Jurkat, Clone E6-1 (cell line): ENCODE results near the gene CLDN3.
"Not testable (repeated sequence)": the region's sequence is repeated elsewhere in the genome, so short reads cannot be mapped to it uniquely, and the experiment has no call there.

ENCODE experiments used
- DNase-seq: peaks from one replicate; pipeline ENCODE4 v3.0.0-alpha.2; 2011; ENCODE audit warnings: low read depth, low spot score
- H3K4me3 ChIP-seq: 2 replicates; pipeline ENCODE4 v1.5.1; 2011; ENCODE audit warnings: mild to moderate bottlenecking, low read length, control low read depth, moderate library complexity

The CLDN3 gene

DNA sequence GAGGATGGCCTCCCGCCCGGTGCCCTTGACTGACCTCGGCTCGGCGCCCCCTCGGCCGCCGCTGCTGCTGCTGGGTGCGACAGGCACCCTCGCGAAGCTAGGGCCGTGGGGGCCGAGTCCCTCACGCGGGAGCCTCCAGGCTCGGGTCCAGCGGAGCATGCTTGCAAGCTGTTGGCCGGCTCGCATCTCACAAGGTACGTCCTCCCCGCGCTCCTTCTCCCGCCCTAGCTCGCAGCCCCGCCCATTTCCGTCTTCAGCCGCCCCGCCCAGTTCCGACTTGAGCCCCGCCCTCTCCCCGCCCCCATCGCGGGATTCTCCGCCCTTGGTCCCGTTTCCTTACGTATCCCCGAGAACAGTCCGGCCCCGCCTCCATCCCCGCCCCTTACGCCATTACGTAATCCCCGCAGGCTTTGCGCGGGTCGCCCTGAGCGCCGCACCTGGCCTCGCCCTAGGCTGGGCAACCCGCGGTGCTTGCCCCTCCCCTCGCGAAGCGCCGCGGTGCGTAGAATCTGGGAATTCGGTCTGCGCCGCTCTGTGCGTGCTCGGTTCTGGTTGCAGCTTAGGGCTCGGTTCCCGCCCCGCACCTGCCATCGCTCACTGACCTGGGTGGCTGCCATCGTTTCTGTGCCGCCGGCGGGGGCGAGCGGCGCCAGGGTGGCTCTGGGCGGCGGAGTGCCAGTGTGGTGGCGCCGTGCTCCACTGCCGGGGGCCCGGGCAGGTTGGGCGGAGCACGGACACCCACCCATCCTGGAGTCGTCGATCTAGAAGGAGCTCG lies 31.3 kb downstream of the CLDN3 start, which contains the start of gene ABHD11:
Gene ABHD11, minus strand, starts transcription at position 191 of the 775 bp plus-strand sequence. Its CDS starts 32 bp downstream, at position 159.
- DNase-seq = peak; percentile 94
- H3K4me3 ChIP-seq = peak within 1 kb of the TSS; percentile 82

- peak; percentile 32 for DNase-seq
- peak overlapping the region; percentile 82 for H3K4me3 ChIP-seq
Observed at GRCh38 chr7:73738220-73738611, 31.9 kb downstream of the CLDN3 start.

GRCh38 chr7:73737491-73738219 lies 32.4 kb downstream of the CLDN3 start:
- peak overlapping the region; percentile 82 for H3K4me3 ChIP-seq
- no peak for DNase-seq

- H3K4me3 ChIP-seq = no peak overlapping the region
- DNase-seq = no peak
Observed at GRCh38 chr7:73736885-73737284, 33.2 kb downstream of the CLDN3 start.

GRCh38 chr7:73735528-73735905 lies 34.6 kb downstream of the CLDN3 start:
- no peak overlapping the region for H3K4me3 ChIP-seq
- no peak for DNase-seq

DNA sequence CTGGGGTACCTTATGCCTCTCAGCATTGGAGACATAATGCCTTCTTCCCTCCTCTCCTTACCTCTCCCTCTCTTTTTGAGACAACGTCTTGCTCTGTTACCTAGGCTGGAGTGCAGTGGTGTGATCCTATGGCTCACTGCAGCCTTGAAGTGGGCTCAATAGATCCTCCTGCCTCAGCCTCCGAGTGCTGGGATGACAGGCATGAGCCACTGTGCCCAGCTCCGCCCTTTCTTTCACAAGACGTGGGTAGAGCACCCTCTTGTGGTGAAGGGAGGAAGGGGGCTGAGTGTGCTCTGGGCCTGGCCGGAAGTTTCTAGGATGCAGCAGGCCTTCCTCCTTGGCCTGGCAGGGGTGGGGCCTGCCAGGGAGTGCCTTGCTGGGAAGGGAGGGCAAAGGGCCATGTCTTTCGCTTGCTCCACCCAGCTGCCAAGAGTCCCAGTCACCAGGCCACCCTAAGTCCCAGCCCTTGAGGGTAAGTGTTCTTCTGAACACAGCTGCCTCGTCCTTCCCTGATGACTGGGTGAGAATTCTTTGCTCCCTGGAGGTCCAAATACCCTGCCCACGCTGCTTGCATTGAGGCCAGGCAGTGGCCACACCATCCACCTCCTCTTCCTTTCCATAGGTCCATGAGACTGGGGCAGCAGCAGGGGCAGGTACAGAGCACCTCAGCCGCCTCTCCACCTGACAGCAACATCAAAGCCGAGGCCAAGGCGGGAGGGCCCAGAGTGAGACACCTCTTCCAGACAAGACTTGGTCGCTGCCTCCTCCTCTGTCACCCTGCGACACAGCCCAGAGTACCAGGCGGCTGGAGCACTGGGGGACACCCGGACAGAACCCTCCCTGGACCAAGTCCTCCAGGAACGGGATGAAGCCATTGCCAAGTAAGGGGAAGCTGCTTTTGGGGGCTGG lies 35.2 kb downstream of the CLDN3 start:
- no peak overlapping the region for H3K4me3 ChIP-seq
- DNase-seq = peak; percentile 85

DNA sequence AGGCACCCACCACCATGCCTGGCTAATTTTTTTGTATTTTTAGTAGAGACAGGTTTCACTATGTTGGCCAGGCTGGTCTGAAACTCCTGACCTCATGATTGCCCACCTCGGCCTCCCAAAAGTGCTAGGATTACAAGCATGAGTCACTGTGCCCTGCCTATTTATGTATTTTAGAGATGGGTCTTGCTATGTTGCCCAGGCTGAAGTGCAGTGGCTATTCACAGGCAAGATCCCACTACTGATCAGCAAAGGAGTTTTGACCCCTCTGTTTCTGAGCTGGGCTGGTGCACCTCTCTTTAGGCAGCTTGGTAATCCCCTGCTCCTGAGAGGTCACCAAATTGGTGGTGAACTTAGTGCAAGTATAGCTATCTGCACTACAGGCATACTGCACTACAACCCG lies 37.7 kb downstream of the CLDN3 start:
- DNase-seq = no peak
- H3K4me3 ChIP-seq = no peak overlapping the region

- no peak for DNase-seq
- no peak overlapping the region for H3K4me3 ChIP-seq
Observed at GRCh38 chr7:73730485-73730884, 39.6 kb downstream of the CLDN3 start.

DNA sequence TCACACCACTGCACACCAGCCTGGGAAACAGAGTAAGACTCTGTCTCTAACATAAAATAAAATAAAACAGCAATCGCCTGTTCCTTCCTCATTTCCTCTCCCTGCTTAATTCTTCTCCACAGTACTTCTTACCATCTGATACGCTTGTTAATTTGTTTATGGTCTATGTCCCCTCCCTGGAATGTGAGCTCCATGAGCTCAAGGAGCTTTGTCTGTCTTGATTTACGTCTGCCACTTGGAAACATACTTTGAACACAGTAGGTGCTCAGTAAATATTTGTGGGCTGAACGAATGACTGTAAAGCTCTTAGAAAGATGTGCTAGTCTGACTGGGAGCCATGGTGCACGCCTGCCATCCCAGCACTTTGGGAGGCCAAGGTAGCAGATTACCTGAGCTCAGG lies 41.5 kb downstream of the CLDN3 start:
- no peak for DNase-seq
- no peak overlapping the region for H3K4me3 ChIP-seq

- H3K4me3 ChIP-seq = no peak overlapping the region
- no peak for DNase-seq
Observed at GRCh38 chr7:73727952-73728351, 42.1 kb downstream of the CLDN3 start.

- no peak for DNase-seq
- no peak overlapping the region for H3K4me3 ChIP-seq
Observed at GRCh38 chr7:73726083-73726466, 44.0 kb downstream of the CLDN3 start.

GRCh38 chr7:73723813-73724212 lies 46.3 kb downstream of the CLDN3 start:
- no peak for DNase-seq
- no peak overlapping the region for H3K4me3 ChIP-seq

DNA sequence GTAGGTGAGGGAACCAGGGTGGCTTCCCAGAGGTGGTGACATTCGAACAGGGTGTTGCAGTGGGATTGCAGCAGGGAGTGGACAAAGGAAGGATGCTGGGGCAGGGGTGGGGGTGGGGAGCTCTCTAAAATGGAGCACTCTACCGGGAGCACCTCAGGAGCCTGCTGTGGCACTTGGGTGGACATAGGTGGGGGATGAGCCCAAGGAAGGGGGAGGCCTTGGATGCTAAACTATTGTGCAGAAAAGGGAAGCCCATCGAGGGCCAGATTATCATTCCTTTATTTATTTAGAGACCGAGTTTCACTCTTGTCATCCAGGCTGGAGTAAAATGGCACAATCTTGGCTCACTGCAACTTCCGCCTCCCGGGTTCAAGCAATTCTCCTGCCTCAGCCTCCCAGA lies 47.3 kb downstream of the CLDN3 start:
- no peak overlapping the region for H3K4me3 ChIP-seq
- no peak for DNase-seq

GRCh38 chr7:73722182-73722581 lies 47.9 kb downstream of the CLDN3 start:
- DNase-seq, H3K4me3 ChIP-seq: not testable (repeated sequence)

DNA sequence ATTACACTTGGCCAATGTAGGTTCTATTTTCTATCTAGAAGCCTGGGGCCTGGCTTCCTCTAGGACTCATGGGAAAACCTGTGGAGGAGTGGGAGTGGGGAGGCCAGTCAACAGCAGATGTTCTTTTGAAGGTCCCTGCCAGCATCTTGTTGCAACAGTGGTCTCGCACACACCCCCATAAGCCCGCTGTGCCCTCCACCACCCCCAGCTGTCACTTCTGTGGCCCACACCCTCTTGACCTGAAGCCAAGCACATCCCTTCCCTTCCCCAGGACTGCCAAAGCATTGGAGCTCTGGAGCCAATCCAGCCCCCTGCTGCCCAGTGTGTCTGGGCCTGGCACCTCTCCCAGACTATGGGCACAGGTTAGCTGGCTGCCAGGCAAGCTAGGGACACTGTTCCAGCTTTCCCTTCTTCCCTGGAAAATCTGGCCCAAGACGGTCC lies 48.7 kb downstream of the CLDN3 start:
- H3K4me3 ChIP-seq = no peak overlapping the region
- no peak for DNase-seq

DNA sequence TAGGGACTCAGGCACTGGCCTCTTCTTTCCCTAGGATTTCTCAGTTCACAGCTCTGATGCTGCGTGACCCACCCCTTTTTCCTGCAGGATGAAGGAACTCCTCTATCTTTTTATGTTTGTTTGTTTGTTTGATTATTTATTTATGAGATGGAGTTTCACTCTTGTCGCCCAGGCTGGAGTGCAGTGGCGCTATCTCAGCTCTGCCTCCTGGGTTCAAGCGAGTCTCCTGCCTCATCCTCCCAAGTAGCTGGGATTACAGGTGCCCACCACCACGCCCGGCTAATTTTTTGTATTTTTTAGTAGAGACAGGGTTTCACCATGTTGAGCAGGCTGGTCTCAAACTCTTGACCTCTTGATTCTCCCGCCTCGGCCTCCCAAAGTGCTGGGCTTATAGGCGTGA lies 49.6 kb downstream of the CLDN3 start:
- not testable (repeated sequence) for H3K4me3 ChIP-seq

DNA sequence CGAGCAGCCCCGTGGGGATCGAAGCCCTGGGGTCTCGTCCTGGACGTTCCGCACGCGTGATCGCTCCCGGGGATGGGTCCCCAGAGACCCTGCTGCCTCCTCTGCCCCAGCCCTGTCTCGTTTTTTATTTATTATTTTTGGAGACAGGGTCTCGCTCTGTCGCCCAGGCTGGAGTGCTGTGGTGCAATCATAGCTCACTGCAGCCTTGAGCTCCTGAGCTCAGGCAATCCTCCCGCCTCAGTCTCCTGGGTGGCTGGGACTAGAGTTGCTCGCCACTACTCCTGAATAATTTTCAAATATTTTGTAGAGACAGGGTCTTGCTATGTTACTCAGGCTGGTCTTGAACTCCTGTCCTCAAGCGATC lies 50.3 kb downstream of the CLDN3 start:
- no peak for DNase-seq
- no peak overlapping the region for H3K4me3 ChIP-seq

More for the DNA sequence above, 49.6 kb downstream of the CLDN3 start:
- not testable (repeated sequence) for DNase-seq
